Right ventricle myocardium inferior (tissue), 1 donor: ENCODE data around the gene THOC2. TPM values are rescaled to one million over a fixed set of nuclear protein-coding genes. Genes with fewer than 3 reads are reported as not detected.
"Not testable (repeated sequence)": the region's sequence is repeated elsewhere in the genome, so short reads cannot be mapped to it uniquely, and the experiment has no call there.

Experiments
- ATAC-seq: fragments of 200-7000 bp; cut with Tn5 transposase; one replicate; pipeline ENCODE4 v1.9.1; 2020; ENCODE audit warnings: mild to moderate bottlenecking, moderate library complexity
- DNase-seq: peaks from one replicate; pipeline ENCODE4 v3.0.0; 2021; ENCODE audit errors: missing footprints
- intact Hi-C: fragments of 100-400 bp; cut with DNase I; formaldehyde crosslinking; loops from one replicate; pipeline ENCODE4 v1.11.0; 2022
- long read RNA-seq: library from polyadenylated mRNA; unstranded; transcript quantifications from one replicate; pipeline ENCODE4 v2.0.0, GENCODE V29; 2021
- total RNA-seq: library from RNA; stranded (reverse); fragmentation: NEBNext Ultra II Directional; extraction: Animal tissue kit (Norgen Biotek cat#: 25700); gene quantifications from one replicate; pipeline ENCODE4 v1.2.1, GENCODE V29; 2021
- donor health status: DM: no; HTN: yes; CAD: no; lungs with severe emphysema.

The THOC2 gene
- total RNA-seq = 25.4 TPM
- long read RNA-seq, full-length matches to known transcripts = 2 of 17 reads
- long read RNA-seq, partial matches to known transcripts = 12 of 17 reads
- long read RNA-seq, other reads (novel, unspliced or antisense) = 3 of 17 reads

- intact Hi-C loops = no loop called here
Observed at GRCh38 chrX:123732670-123733363, at the start of gene THOC2. TSS of gene THOC2 (minus strand) at chrX:123733052. CDS start at chrX:123733022, 30 bp downstream.

DNA sequence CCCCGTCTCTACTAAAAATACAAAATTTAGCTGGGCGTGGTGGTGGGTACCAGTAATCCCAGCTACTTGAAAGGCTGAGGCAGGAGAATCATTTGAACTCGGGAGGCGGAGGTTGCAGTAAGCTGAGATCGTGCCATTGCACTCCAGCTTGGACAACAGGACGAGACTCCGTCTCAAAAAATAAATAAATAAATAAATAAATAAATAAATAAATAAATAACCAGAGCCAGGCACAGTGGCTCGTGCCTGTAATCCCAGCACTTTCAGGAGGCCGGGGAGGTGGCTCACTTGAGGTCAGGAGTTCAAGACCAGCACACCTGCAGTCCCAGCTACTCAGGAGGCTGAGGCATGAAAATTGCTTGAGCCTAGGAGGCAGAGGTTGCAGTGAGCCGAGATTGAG is 48.9 kb upstream of the THOC2 start:
- intact Hi-C loops, ATAC-seq, DNase-seq: not testable (repeated sequence)

More at GRCh38 chrX:123732670-123733363, at the start of gene THOC2:
- DNase-seq = peak; percentile 94
- peak; percentile 99 for ATAC-seq

- intact Hi-C loops = no loop called here
- DNase-seq (no peak), ATAC-seq (no peak)
Observed at GRCh38 chrX:123779908-123780396, 47.1 kb upstream of the THOC2 start.

DNA sequence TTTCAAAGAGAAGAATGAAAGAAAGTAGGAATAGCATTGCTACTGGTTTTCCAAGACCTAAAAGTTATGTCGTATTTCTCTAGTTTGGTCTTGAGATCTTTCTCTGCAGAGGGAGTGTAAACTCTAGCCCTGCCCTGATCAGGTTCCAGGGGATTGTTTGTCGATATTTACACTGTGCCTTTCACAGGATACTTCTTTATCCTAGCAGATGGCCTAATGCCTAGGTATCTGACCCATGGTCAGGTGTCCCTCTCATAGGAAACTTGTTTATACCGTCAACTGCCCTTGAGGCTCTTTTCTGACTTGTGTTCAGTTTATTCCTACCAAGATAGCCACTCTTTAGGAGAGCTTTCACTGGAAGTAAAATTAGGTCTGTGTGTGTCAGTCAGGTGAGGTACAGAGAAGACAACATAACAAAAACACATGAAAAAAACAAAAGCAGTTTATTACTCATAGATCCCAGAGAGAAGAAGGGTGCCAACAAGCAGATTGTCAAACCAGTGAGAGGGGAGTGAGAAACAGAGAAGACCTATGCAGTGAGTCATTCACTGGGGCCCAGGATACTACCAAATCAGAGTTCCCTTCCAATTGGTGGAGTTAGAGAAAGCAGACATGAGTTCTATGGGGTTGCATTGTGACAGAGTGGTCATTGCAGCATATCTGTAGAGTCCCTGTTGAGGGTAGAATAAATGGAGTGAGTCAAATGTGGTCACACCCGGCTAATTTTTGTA is 40.6 kb upstream of the THOC2 start:
- ATAC-seq (no peak), DNase-seq (no peak)
- intact Hi-C loops = loop anchor here (5.0 kb wide), 1 partner anchor 321 kb away; no protein-coding TSS in a partner anchor

- intact Hi-C loops = loop anchor here (5.0 kb wide), 1 partner anchor 319 kb away; no protein-coding TSS in a partner anchor
- DNase-seq = no peak
- ATAC-seq = no peak
Observed at GRCh38 chrX:123771449-123772064, 38.7 kb upstream of the THOC2 start.

- ATAC-seq (peak; percentile 100), DNase-seq (peak; percentile 92)
- intact Hi-C loops = no loop called here
Observed at GRCh38 chrX:123764967-123765871, 32.4 kb upstream of the THOC2 start.

- ATAC-seq, intact Hi-C loops, DNase-seq: not testable (repeated sequence)
Observed at GRCh38 chrX:123759849-123760248, 27.0 kb upstream of the THOC2 start.

DNA sequence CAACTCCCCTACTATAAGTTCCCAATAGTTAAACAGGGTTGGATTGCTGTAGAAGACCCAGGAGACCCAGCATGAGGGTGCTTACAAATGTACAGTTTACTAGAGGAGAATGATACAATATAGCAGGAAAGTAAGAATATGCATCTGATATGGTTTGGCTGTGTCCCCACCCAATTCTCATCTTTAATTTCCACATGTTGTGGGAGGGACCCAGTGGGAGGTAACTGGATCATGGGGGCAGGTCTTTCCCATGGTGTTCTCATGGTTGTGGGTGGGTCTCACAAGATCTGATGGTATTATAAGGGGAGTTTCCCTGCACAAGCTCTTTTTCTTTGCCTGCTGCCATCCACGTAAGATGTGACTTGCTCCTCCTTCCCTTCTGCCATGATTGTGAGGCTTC is 24.9 kb upstream of the THOC2 start:
- intact Hi-C loops, ATAC-seq, DNase-seq: not testable (repeated sequence)

GRCh38 chrX:123756320-123756719 is 23.5 kb upstream of the THOC2 start:
- no peak for ATAC-seq
- intact Hi-C loops = no loop called here
- DNase-seq = no peak

DNA sequence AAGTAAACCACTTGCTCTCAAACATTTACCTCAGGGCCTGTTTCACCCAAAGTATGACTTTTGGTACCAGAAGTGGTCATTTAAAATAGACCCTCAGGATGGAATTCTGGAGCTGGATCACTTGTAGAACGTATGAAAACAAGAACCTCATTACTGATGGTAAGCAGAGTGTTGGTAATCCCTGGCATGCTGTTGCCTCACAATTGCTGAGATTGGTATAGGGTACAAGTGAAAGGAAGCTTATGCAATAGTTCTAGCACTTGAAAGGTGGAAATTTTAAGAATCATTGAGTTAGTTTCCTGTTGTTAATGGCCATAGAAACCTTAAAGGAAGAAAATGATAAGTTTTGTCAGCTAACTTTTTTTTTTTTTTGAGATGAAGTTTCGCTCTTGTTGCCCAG is 22.3 kb upstream of the THOC2 start:
- ATAC-seq = no peak

DNA sequence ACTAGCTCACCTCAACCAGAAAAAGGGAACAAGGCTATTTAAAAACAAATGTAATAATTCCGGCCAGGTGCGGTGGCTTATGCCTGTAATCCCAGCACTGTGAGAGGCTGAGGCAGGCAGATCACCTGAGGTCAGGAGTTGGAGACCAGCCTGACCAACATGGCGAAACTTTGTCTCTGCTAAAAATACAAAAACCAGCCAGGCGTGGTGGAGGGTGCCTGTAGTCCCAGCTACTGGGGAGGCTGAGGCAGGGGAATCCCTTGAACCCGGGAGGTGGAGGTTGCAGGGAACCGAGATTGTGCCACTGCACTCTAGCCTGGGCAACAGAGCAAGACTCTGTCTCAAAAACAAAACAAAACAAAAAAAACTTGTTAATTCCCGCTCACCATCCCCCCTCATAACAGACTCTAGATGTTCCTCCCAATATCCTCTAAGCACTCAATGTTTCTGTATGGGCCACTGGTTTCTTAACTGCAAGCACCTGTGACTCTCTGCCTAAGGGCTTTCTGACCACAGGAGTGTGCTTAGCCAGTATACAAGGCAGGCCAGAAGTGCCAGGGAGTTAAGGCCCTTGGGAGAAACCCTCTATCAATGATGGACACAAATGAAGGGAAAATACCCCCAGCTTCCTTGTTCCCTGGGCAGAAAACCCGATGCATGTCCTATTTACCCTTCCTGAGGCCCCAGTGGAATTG is 21.0 kb upstream of the THOC2 start:
- no peak for DNase-seq
- no peak for ATAC-seq
- intact Hi-C loops = no loop called here

More for the DNA sequence above, 22.3 kb upstream of the THOC2 start:
- DNase-seq = no peak
- intact Hi-C loops = no loop called here

GRCh38 chrX:123749643-123750042 is 16.8 kb upstream of the THOC2 start:
- DNase-seq (no peak), ATAC-seq (no peak)
- intact Hi-C loops = no loop called here

DNA sequence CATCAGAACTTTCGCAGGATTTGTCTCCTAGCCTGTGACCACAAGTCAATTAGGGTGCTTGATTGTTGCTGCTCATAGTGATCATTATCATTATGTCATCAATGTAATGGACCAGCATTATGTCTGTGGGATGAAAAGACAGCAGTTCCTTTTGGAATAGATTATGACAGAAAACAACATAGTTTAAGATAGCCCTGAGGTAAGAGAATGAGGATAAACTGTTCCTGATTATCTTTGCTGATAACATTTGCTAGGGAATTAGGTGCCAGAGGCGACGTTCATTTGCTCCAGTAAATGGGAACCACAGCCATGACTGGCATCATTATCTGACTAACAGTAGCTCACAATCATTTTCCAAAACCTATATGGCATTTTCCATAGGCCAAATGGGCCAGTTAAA is 12.7 kb upstream of the THOC2 start:
- no peak for ATAC-seq
- intact Hi-C loops = no loop called here
- DNase-seq = no peak

- no peak for ATAC-seq
Observed at GRCh38 chrX:123743312-123743711, 10.5 kb upstream of the THOC2 start.

GRCh38 chrX:123742440-123742839 is 9.6 kb upstream of the THOC2 start:
- ATAC-seq (no peak), DNase-seq (no peak)
- intact Hi-C loops = no loop called here

More at GRCh38 chrX:123743312-123743711, 10.5 kb upstream of the THOC2 start:
- intact Hi-C loops = no loop called here
- no peak for DNase-seq

DNA sequence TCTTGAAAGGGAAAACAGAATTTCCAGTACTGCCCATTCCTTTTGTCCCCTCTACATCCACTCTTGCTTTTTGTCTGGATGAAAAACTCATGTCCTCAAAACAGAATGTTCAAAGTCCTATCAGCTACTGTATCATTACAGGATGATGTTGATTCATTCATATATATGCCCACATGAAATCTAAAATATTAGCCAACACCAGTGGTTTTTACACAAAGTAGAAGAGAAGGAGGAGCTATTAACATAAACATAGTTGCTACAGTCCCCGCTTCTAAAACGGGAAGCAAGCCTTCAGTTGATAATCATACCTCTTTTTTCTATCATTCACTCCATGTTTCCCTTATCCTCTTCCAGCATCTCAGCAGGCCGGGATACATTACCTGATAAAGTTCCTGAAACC is 7.7 kb upstream of the THOC2 start:
- ATAC-seq = no peak
- intact Hi-C loops = no loop called here
- DNase-seq = no peak

DNA sequence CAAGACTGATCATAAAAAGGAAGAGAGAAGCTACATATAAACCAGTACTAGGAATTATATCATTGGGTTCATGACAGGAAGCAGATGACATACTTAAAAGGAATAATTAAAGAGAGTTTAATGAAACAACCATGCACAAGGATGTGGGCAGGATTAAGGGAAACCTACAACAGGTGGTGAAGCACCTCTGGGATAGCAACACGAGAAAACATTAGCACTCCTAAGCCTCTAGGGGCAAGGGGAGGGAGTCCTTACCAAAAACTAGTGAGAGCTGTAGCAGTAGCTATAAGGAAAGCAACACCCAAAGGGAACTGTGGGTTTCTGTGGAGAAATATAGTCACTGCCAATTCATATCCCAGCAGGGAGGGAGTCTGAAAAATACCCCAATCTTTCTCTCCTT is 7.2 kb upstream of the THOC2 start:
- intact Hi-C loops = no loop called here
- ATAC-seq (no peak), DNase-seq (no peak)

DNA sequence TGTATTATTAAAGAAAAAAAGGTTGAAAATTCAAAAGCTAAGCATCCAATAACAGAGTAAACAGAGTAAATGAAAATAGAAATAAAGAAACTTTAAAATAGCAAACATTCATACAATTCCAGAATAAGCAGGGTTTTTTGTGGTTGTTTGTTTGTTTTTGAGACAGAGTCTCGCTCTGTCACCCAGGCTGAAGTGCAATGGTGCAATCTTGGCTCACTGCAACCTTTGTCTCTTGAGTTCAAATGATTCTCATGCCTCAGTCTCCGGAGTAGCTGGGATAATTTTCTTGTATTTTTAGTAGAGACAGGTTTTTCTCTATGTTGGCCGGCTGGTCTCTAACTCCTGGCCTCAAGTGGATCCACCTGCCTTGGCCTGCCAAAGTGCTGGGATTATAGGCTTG is 6.6 kb upstream of the THOC2 start:
- no peak for ATAC-seq
- intact Hi-C loops = no loop called here

More for the DNA sequence above, 6.6 kb upstream of the THOC2 start:
- DNase-seq = no peak
